ENCODE measurements around the gene TBX21.
"Not testable (repeated sequence)": the region's sequence is repeated elsewhere in the genome, so short reads cannot be mapped to it uniquely, and the experiment has no call there.

TBX21 gene

GRCh38 chr17:47739150-47739549 is 6.1 kb downstream of the TBX21 start:
- no peak overlapping the region for H3K27ac ChIP-seq (ENCODE audit: low read length)
- H3K4me3 ChIP-seq (ENCODE audit: low read depth in 1 of 2, low read length in 2 of 2) = no peak overlapping the region
- no peaks in the 10 kb centered on the region for H3K9me3 ChIP-seq (ENCODE audit: control insufficient read depth in 1 of 2, low read length in 2 of 2)
- H3K27me3 ChIP-seq (ENCODE audit: low read depth, low read length) = peaks cover 10% of the 10 kb centered on the region
- H3K4me1 ChIP-seq (ENCODE audit: control insufficient read depth in 1 of 2, insufficient read depth in 2 of 2, low read length in 2 of 2) = no peaks in the 10 kb centered on the region
- H3K36me3 ChIP-seq (ENCODE audit: control insufficient read depth in 1 of 2, insufficient read depth in 2 of 2, low read length in 2 of 2) = no peaks in the 10 kb centered on the region

GRCh38 chr17:47739945-47740344 is 6.9 kb downstream of the TBX21 start:
- H3K27ac ChIP-seq (ENCODE audit: low read length); H3K27me3 ChIP-seq (ENCODE audit: low read depth, low read length); H3K36me3 ChIP-seq (ENCODE audit: control insufficient read depth in 1 of 2, insufficient read depth in 2 of 2, low read length in 2 of 2); H3K4me1 ChIP-seq (ENCODE audit: control insufficient read depth in 1 of 2, insufficient read depth in 2 of 2, low read length in 2 of 2); H3K4me3 ChIP-seq (ENCODE audit: low read depth in 1 of 2, low read length in 2 of 2); H3K9me3 ChIP-seq (ENCODE audit: control insufficient read depth in 1 of 2, low read length in 2 of 2): not testable (repeated sequence)

- Histone ChIP-seq H3K27me3 (ENCODE audit: low read depth, low read length) (peaks cover 10% of the 10 kb centered on the region), H3K27ac (ENCODE audit: low read length) (no peak overlapping the region), H3K4me1 (ENCODE audit: control insufficient read depth in 1 of 2, insufficient read depth in 2 of 2, low read length in 2 of 2) (no peaks in the 10 kb centered on the region), H3K4me3 (ENCODE audit: low read depth in 1 of 2, low read length in 2 of 2) (no peak overlapping the region), H3K9me3 (ENCODE audit: control insufficient read depth in 1 of 2, low read length in 2 of 2) (no peaks in the 10 kb centered on the region), H3K36me3 (ENCODE audit: control insufficient read depth in 1 of 2, insufficient read depth in 2 of 2, low read length in 2 of 2) (no peaks in the 10 kb centered on the region)
These were observed 8.2 kb downstream of the TBX21 start for GRCh38 chr17:47741109-47741792.

GRCh38 chr17:47741793-47742145 is 8.7 kb downstream of the TBX21 start:
- Histone ChIP-seq H3K4me3 (ENCODE audit: low read depth in 1 of 2, low read length in 2 of 2) (no peak overlapping the region), H3K27ac (ENCODE audit: low read length) (no peak overlapping the region), H3K4me1 (ENCODE audit: control insufficient read depth in 1 of 2, insufficient read depth in 2 of 2, low read length in 2 of 2) (no peaks in the 10 kb centered on the region), H3K27me3 (ENCODE audit: low read depth, low read length) (peaks cover 12% of the 10 kb centered on the region), H3K9me3 (ENCODE audit: control insufficient read depth in 1 of 2, low read length in 2 of 2) (no peaks in the 10 kb centered on the region), H3K36me3 (ENCODE audit: control insufficient read depth in 1 of 2, insufficient read depth in 2 of 2, low read length in 2 of 2) (no peaks in the 10 kb centered on the region)

GRCh38 chr17:47742319-47743181 is 9.5 kb downstream of the TBX21 start:
- Histone ChIP-seq H3K4me1 (ENCODE audit: control insufficient read depth in 1 of 2, insufficient read depth in 2 of 2, low read length in 2 of 2) (no peaks in the 10 kb centered on the region), H3K36me3 (ENCODE audit: control insufficient read depth in 1 of 2, insufficient read depth in 2 of 2, low read length in 2 of 2) (no peaks in the 10 kb centered on the region), H3K27ac (ENCODE audit: low read length) (no peak overlapping the region), H3K4me3 (ENCODE audit: low read depth in 1 of 2, low read length in 2 of 2) (no peak overlapping the region), H3K9me3 (ENCODE audit: control insufficient read depth in 1 of 2, low read length in 2 of 2) (no peaks in the 10 kb centered on the region), H3K27me3 (ENCODE audit: low read depth, low read length) (peaks cover 12% of the 10 kb centered on the region)

- no peak overlapping the region for H3K4me3 ChIP-seq (ENCODE audit: low read depth in 1 of 2, low read length in 2 of 2)
- H3K27me3 ChIP-seq (ENCODE audit: low read depth, low read length) = peaks cover 12% of the 10 kb centered on the region
- H3K36me3 ChIP-seq (ENCODE audit: control insufficient read depth in 1 of 2, insufficient read depth in 2 of 2, low read length in 2 of 2) = no peaks in the 10 kb centered on the region
- H3K27ac ChIP-seq (ENCODE audit: low read length) = no peak overlapping the region
- H3K4me1 ChIP-seq (ENCODE audit: control insufficient read depth in 1 of 2, insufficient read depth in 2 of 2, low read length in 2 of 2) = no peaks in the 10 kb centered on the region
- no peaks in the 10 kb centered on the region for H3K9me3 ChIP-seq (ENCODE audit: control insufficient read depth in 1 of 2, low read length in 2 of 2)
These were observed 11.4 kb downstream of the TBX21 start for GRCh38 chr17:47744168-47745036.

- Histone ChIP-seq H3K4me1 (ENCODE audit: control insufficient read depth in 1 of 2, insufficient read depth in 2 of 2, low read length in 2 of 2) (no peaks in the 10 kb centered on the region), H3K4me3 (ENCODE audit: low read depth in 1 of 2, low read length in 2 of 2) (no peak overlapping the region), H3K27ac (ENCODE audit: low read length) (no peak overlapping the region), H3K9me3 (ENCODE audit: control insufficient read depth in 1 of 2, low read length in 2 of 2) (no peaks in the 10 kb centered on the region), H3K36me3 (ENCODE audit: control insufficient read depth in 1 of 2, insufficient read depth in 2 of 2, low read length in 2 of 2) (no peaks in the 10 kb centered on the region), H3K27me3 (ENCODE audit: low read depth, low read length) (peaks cover 12% of the 10 kb centered on the region)
These were observed 12.0 kb downstream of the TBX21 start for GRCh38 chr17:47745037-47745380.

- H3K36me3 ChIP-seq (ENCODE audit: control insufficient read depth in 1 of 2, insufficient read depth in 2 of 2, low read length in 2 of 2) = no peaks in the 10 kb centered on the region
- no peaks in the 10 kb centered on the region for H3K27me3 ChIP-seq (ENCODE audit: low read depth, low read length)
These were observed 18.4 kb downstream of the TBX21 start for GRCh38 chr17:47751471-47751870.

GRCh38 chr17:47757386-47757785 is 24.4 kb downstream of the TBX21 start:
- no peaks in the 10 kb centered on the region for H3K36me3 ChIP-seq (ENCODE audit: control insufficient read depth in 1 of 2, insufficient read depth in 2 of 2, low read length in 2 of 2)
- H3K9me3 ChIP-seq (ENCODE audit: control insufficient read depth in 1 of 2, low read length in 2 of 2) = peaks cover 5 to 11% of the 10 kb centered on the region in 2 donors
- H3K27me3 ChIP-seq (ENCODE audit: low read depth, low read length) = no peaks in the 10 kb centered on the region
- H3K27ac ChIP-seq (ENCODE audit: low read length) = no peak overlapping the region
- no peak overlapping the region for H3K4me3 ChIP-seq (ENCODE audit: low read depth in 1 of 2, low read length in 2 of 2)
- no peaks in the 10 kb centered on the region for H3K4me1 ChIP-seq (ENCODE audit: control insufficient read depth in 1 of 2, insufficient read depth in 2 of 2, low read length in 2 of 2)

More at GRCh38 chr17:47751471-47751870, 18.4 kb downstream of the TBX21 start:
- Histone ChIP-seq H3K4me3 (ENCODE audit: low read depth in 1 of 2, low read length in 2 of 2) (no peak overlapping the region), H3K4me1 (ENCODE audit: control insufficient read depth in 1 of 2, insufficient read depth in 2 of 2, low read length in 2 of 2) (no peaks in the 10 kb centered on the region), H3K27ac (ENCODE audit: low read length) (no peak overlapping the region), H3K9me3 (ENCODE audit: control insufficient read depth in 1 of 2, low read length in 2 of 2) (no peaks in the 10 kb centered on the region)

- H3K9me3 ChIP-seq (ENCODE audit: control insufficient read depth in 1 of 2, low read length in 2 of 2) = peaks cover 5 to 14% of the 10 kb centered on the region in 2 donors
- no peak overlapping the region for H3K27ac ChIP-seq (ENCODE audit: low read length)
- H3K4me3 ChIP-seq (ENCODE audit: low read depth in 1 of 2, low read length in 2 of 2) = no peak overlapping the region
- no peaks in the 10 kb centered on the region for H3K27me3 ChIP-seq (ENCODE audit: low read depth, low read length)
- no peaks in the 10 kb centered on the region for H3K36me3 ChIP-seq (ENCODE audit: control insufficient read depth in 1 of 2, insufficient read depth in 2 of 2, low read length in 2 of 2)
- H3K4me1 ChIP-seq (ENCODE audit: control insufficient read depth in 1 of 2, insufficient read depth in 2 of 2, low read length in 2 of 2) = no peaks in the 10 kb centered on the region
These were observed 27.5 kb downstream of the TBX21 start for GRCh38 chr17:47760409-47761140.

- Histone ChIP-seq H3K9me3 (ENCODE audit: control insufficient read depth in 1 of 2, low read length in 2 of 2) (peaks cover 5 to 14% of the 10 kb centered on the region in 2 donors), H3K36me3 (ENCODE audit: control insufficient read depth in 1 of 2, insufficient read depth in 2 of 2, low read length in 2 of 2) (no peaks in the 10 kb centered on the region), H3K27me3 (ENCODE audit: low read depth, low read length) (no peaks in the 10 kb centered on the region), H3K4me1 (ENCODE audit: control insufficient read depth in 1 of 2, insufficient read depth in 2 of 2, low read length in 2 of 2) (no peaks in the 10 kb centered on the region), H3K4me3 (ENCODE audit: low read depth in 1 of 2, low read length in 2 of 2) (no peak overlapping the region), H3K27ac (ENCODE audit: low read length) (no peak overlapping the region)
These were observed 29.7 kb downstream of the TBX21 start for GRCh38 chr17:47762728-47763127.
